Measurements from ENCODE around the gene RACGAP1. TPM values are rescaled to one million over a fixed set of nuclear protein-coding genes. Genes with fewer than 3 reads are reported as not detected.
"Not testable (repeated sequence)": the region's sequence is repeated elsewhere in the genome, so short reads cannot be mapped to it uniquely, and the experiment has no call there.

The RACGAP1 gene
- total RNA-seq, 4 donors from 2014 or later, result 5.1 to 29.7 (median 8.5) TPM

DNA sequence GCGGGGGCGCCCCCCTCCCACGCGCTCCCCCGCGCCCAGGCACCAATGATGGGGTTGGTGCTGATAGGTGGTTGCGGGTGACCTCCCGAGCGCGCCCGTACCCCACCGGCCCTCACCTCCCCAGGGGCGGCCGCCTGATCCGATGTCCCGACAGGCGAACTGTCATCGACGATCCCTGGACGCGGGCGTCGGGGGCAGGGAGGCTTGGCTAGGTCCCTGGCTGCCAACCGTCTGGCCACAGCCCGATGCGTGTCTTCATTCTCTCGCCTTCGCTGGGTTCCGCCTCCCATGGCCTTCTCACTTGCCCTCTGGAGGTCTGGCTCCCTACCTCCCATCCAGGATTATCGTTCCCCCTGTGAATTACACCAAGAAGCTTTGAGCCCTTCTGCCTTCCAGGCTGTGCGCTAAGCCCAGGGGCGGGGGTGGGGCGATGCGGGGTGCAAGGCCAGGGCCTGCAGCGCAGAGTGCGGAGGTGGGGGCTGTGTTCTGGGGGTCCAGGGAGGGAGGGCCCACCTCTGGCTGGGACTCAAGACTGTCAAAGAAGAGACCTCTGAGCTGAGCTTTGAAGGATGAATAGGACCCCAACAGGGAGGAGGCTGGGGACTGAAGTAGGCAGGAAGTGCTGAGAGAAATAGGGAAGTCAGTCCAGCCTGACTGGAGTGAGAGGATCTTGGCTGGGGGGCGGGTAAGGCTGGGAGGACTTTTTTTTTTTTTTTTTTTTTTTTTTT, 7.7 kb upstream of the RACGAP1 start:
- TF ChIP-seq CTCF (IDR thresholded peaks at IDR 0.05), result no peak
- TF ChIP-seq POLR2A (IDR thresholded peaks at IDR 0.05), result no peak
- H3K36me3 ChIP-seq, result no peaks in the 10 kb centered on the region
- no peaks in the 10 kb centered on the region for H3K27me3 ChIP-seq
- H3K27ac ChIP-seq, result peak overlapping the region in 2 of 4 donors; percentile 25 to 31
- H3K4me1 ChIP-seq, result no peaks in the 10 kb centered on the region
- no peaks in the 10 kb centered on the region for H3K9me3 ChIP-seq
- H3K4me3 ChIP-seq, result peak overlapping the region; percentile 13 to 40 (median 36)
- DNase-seq, result peak in 2 of 3 donors; percentile 25 to 50

DNA sequence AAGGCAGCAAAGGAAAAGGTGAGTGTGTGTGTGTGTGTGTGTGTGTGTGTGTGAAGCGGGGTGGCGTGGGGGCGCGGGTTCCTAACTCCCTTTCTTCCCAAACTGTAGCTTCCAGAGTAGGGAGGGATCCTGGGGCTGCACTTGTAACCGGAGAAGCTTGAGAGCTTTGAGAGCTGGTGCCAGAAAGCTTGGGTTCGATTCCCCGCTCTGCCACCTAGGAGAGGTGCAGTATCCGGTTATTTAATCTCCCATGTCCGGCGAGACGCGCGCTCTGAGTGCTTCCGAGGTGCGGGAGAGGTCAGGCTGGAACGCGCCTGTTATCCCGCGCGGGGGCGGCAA, 7.2 kb upstream of the RACGAP1 start:
- peak overlapping the region; percentile 13 to 40 (median 36) for H3K4me3 ChIP-seq
- no peak for DNase-seq
- H3K36me3 ChIP-seq, result no peaks in the 10 kb centered on the region
- TF ChIP-seq CTCF (IDR thresholded peaks at IDR 0.05) (no peak), POLR2A (IDR thresholded peaks at IDR 0.05) (no peak)
- no peaks in the 10 kb centered on the region for H3K9me3 ChIP-seq
- H3K27me3 ChIP-seq, result no peaks in the 10 kb centered on the region
- H3K27ac ChIP-seq, result peak overlapping the region in 2 of 4 donors; percentile 25 to 31
- no peaks in the 10 kb centered on the region for H3K4me1 ChIP-seq

- not testable (repeated sequence) for H3K36me3 ChIP-seq, H3K27me3 ChIP-seq, H3K9me3 ChIP-seq, H3K4me3 ChIP-seq, H3K4me1 ChIP-seq, H3K27ac ChIP-seq, DNase-seq
Observed at GRCh38 chr12:50030449-50030848, 5.2 kb upstream of the RACGAP1 start.

GRCh38 chr12:50026691-50027090, 1.4 kb upstream of the RACGAP1 start:
- Histone ChIP-seq H3K9me3 (no peaks in the 10 kb centered on the region), H3K27ac (no peak overlapping the region), H3K4me1 (peaks cover 0 to 11% (median 0%) of the 10 kb centered on the region in 4 donors), H3K4me3 (no peak overlapping the region), H3K36me3 (no peaks in the 10 kb centered on the region), H3K27me3 (no peaks in the 10 kb centered on the region)
- no peak for TF ChIP-seq CTCF (IDR thresholded peaks at IDR 0.05)
- no peak for TF ChIP-seq POLR2A (IDR thresholded peaks at IDR 0.05)
- DNase-seq, result no peak

DNA sequence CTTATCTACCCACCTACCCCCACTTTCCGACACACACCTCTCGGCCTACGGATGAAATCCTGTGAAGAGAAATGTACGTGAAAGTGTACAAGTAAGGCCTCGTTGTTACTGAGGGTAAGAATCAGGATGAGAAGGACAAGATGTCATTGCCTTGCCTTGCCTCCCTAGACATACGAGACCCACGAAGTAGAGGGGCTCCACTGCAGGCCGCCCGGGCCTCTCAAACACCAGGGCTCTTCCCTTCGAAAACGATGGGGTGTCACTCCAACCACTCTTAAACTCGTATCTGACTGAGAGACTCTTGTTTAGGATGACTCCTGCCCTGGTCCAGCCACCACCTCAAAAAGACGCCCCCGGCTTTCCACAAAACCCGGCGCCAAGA, 498 bp downstream of the RACGAP1 start:
- Histone ChIP-seq H3K27ac (peak overlapping the region; percentile 5 to 69 (median 57)), H3K9me3 (no peaks in the 10 kb centered on the region), H3K36me3 (no peaks in the 10 kb centered on the region), H3K4me1 (peaks cover 0 to 11% (median 0%) of the 10 kb centered on the region in 4 donors), H3K4me3 (peak overlapping the region; percentile 58 to 76 (median 63)), H3K27me3 (no peaks in the 10 kb centered on the region)
- no peak for DNase-seq
- TF ChIP-seq POLR2A (IDR thresholded peaks at IDR 0.05), result no peak
- no peak for TF ChIP-seq CTCF (IDR thresholded peaks at IDR 0.05)

- no peaks in the 10 kb centered on the region for H3K36me3 ChIP-seq
- H3K27me3 ChIP-seq, result no peaks in the 10 kb centered on the region
- H3K9me3 ChIP-seq, result no peaks in the 10 kb centered on the region
- H3K4me1 ChIP-seq, result peaks cover 0 to 11% (median 0%) of the 10 kb centered on the region in 4 donors
- peak overlapping the region in 1 of 4 donors; percentile 63 for H3K4me3 ChIP-seq
- no peak for DNase-seq
- TF ChIP-seq POLR2A (IDR thresholded peaks at IDR 0.05) (no peak), CTCF (IDR thresholded peaks at IDR 0.05) (no peak)
- no peak overlapping the region for H3K27ac ChIP-seq
Observed at GRCh38 chr12:50024227-50024626, 1.1 kb downstream of the RACGAP1 start.
